Measurements from ENCODE around the gene CGB1. TPM values are rescaled to one million over a fixed set of nuclear protein-coding genes. Genes with fewer than 3 reads are reported as not detected.
"Not testable (repeated sequence)": the region's sequence is repeated elsewhere in the genome, so short reads cannot be mapped to it uniquely, and the experiment has no call there.

CGB1 gene
- not detected for polyA plus RNA-seq (2013, experiment 1 of 2)
- polyA plus RNA-seq (2013, experiment 2 of 2): not detected

DNA sequence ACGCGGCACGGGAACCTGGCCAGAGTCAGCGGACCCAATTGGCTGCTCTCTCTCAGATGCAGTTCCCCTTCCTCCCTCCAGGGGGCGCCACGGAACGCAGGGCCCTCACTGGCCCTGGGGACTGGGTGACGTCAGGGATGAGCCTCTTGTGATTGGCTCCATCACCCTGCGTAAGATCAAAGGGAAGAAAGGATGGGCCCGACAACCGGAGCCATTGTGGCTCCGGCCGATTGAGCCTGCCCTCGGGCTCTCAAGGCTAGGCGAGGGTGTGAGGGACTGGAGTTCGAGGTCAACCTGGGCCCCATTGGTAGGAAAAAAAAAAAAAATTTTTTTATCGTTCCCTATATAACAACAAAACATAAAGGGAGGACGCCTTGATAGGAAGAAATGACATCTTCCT is at the start of gene CGB1:
TSS of gene CGB1 (minus strand) at position 81 of the 400 bp plus-strand sequence. CDS start 184 bp downstream, outside the sequence.
- 50 to 51% methylated on average over 13 to 14 of the region's 18 CpGs for WGBS, 2 experiments (ENCODE audit: insufficient coverage in 2 of 2)
- not testable (repeated sequence) for H3K27ac ChIP-seq (ENCODE audit: low read depth, low read length, severe bottlenecking); H3K9me3 ChIP-seq (ENCODE audit: control insufficient read depth, low read length); H3K36me3 ChIP-seq (ENCODE audit: control insufficient read depth, insufficient read depth, low read length); H3K4me3 ChIP-seq (ENCODE audit: extremely low read depth, insufficient read depth, low read length, poor library complexity, severe bottlenecking); H3K4me1 ChIP-seq (ENCODE audit: control insufficient read depth, insufficient read depth, low read length, poor library complexity, severe bottlenecking)

DNA sequence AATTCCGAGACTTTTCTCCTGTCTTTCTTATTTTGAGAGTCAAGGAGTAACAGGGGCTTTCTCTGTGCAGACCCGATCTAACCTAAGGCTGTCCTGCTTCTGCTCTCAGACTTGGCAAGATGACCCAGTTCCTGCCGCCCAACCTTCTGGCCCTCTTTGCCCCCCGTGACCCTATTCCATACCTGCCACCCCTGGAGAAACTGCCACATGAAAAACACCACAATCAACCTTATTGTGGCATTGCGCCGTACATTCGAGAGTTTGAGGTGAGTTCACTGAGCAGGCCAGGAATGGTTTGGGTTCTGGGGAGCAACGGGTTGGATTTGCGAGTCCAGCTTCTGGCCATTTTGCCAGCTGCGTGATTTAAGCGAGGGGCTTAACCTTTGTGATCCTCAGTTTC is 49.6 kb upstream of the CGB1 start:
- Histone ChIP-seq H3K36me3 (ENCODE audit: control insufficient read depth, insufficient read depth, low read length) (peaks cover 48% of the 10 kb centered on the region), H3K27ac (ENCODE audit: low read depth, low read length, severe bottlenecking) (no peak overlapping the region), H3K4me1 (ENCODE audit: control insufficient read depth, insufficient read depth, low read length, poor library complexity, severe bottlenecking) (peaks cover 7% of the 10 kb centered on the region), H3K4me3 (ENCODE audit: extremely low read depth, insufficient read depth, low read length, poor library complexity, severe bottlenecking) (peak overlapping the region; percentile 87), H3K9me3 (ENCODE audit: control insufficient read depth, low read length) (no peaks in the 10 kb centered on the region)
- WGBS, 2 experiments (ENCODE audit: insufficient coverage in 2 of 2): 51 to 67% methylated on average over 9 to 11 of the region's 11 CpGs

DNA sequence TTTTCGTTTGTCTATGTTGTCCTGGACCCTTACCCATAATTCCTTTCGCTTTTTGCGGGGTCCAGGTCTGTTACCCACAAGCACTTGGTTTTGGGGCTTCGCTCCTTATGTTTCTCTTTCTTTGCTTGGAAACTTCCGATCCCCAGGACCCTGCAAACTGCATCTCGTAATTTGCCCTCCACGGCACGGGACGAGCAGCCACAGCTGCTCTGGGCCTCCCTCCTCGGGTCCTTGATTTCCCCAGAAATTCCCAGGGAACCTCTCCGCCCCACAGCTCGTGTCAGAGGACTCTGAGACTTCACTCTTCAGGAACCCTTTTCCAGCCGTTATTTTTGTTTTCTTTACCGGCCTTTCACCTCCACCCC is 49.2 kb upstream of the CGB1 start:
- Histone ChIP-seq H3K36me3 (ENCODE audit: control insufficient read depth, insufficient read depth, low read length) (peaks cover 44% of the 10 kb centered on the region), H3K9me3 (ENCODE audit: control insufficient read depth, low read length) (no peaks in the 10 kb centered on the region), H3K27ac (ENCODE audit: low read depth, low read length, severe bottlenecking) (peak overlapping the region; percentile 82), H3K4me1 (ENCODE audit: control insufficient read depth, insufficient read depth, low read length, poor library complexity, severe bottlenecking) (peaks cover 7% of the 10 kb centered on the region), H3K4me3 (ENCODE audit: extremely low read depth, insufficient read depth, low read length, poor library complexity, severe bottlenecking) (peak overlapping the region; percentile 87)
- WGBS, 2 experiments (ENCODE audit: insufficient coverage in 2 of 2): 1 to 4% methylated on average over 12 to 14 of the region's 14 CpGs

DNA sequence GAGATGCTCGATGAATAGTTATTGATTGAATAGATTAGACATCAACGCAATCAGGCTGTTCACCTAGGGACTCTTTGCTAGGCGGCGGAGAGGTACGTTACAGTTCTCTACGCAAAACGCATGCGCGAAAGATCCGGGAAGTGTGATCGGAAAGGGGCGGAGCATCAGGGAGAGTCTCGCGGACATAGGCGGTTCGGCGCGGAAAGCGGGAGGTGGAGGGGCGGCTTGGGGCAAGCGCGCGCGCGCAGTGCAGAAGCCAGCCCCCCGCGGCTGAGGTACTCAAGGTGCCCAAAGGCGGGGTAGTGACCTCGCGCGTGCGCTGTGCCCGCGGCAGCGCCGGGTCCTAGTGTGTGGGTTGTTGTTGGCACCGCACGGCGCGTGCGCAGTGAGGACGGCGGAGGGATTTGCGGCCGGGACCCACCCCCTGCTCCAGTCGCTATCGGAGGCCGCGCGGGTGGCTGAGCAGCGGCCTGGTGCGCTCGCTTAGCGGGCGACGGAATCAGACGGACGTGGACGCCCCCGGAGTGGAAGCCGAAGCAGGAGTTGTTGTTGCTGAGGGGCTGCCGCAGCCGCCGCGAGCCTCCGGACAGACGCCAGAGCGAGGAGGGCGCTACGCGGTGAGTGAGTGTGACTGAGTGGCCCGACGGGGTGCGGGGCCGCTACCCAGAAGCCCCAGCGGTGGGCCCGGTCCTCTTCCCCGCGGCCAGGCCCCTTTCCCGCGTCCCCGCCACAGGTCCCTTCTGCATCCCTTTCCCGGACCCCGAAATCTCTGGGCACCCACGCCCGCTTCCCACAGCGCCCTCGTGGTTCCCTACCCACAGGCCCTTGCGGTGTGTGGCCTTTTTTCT is 48.5 kb upstream of the CGB1 start, which contains the start of gene SNRNP70:
TSS of gene SNRNP70 (plus strand) at position 432 of the 848 bp plus-strand sequence. CDS start 964 bp downstream, outside the sequence.
- Histone ChIP-seq H3K4me1 (ENCODE audit: control insufficient read depth, insufficient read depth, low read length, poor library complexity, severe bottlenecking) (peaks cover 7% of the 10 kb centered on the region), H3K4me3 (ENCODE audit: extremely low read depth, insufficient read depth, low read length, poor library complexity, severe bottlenecking) (peak within 1 kb of the TSS; percentile 87), H3K36me3 (ENCODE audit: control insufficient read depth, insufficient read depth, low read length) (peaks cover 38% of the 10 kb centered on the region), H3K27ac (ENCODE audit: low read depth, low read length, severe bottlenecking) (peak within 1 kb of the TSS; percentile 82), H3K9me3 (ENCODE audit: control insufficient read depth, low read length) (no peaks in the 10 kb centered on the region)
- 0 to 1% methylated on average over 61 to 84 of the region's 89 CpGs for WGBS, 2 experiments (ENCODE audit: insufficient coverage in 2 of 2)

DNA sequence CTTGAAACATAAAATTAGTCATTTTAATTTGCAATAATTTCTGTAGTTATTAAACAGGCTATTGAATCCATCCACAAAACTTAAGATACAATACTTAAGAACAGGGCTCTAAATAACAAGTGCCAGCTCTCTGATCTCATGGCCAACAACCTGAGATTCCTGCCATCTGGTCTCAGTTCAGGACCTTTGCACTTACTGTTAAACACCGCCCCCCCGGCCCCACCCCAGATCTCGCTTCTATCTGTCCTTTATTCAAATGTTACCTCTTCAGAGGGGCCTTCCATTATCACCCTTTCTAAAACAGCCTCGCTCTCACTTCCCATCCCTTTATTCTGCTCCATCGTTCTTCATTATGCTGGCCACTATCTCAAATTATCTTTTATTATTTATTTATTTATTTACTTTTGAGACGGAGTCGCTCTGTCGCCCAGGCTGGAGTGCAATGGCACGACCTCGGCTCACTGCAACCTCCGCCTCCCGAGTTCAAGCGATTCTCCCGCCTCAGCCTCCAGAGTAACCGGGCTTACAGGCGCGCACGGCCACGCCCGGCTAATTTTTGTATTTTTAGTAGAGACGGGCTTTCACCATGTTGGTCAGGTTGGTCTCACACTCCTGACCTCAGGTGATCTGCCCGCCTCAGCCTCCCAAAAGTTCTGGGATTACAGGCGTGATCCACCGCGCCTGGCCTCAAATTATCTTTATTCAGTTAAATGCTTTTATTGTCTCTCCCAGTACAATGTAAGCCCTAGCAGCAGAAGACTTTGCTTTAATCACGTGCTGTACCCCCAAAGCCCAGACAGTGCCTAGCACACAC is 47.7 kb upstream of the CGB1 start:
- Histone ChIP-seq H3K4me3 (ENCODE audit: extremely low read depth, insufficient read depth, low read length, poor library complexity, severe bottlenecking) (peak overlapping the region; percentile 87), H3K36me3 (ENCODE audit: control insufficient read depth, insufficient read depth, low read length) (peaks cover 30% of the 10 kb centered on the region), H3K9me3 (ENCODE audit: control insufficient read depth, low read length) (no peaks in the 10 kb centered on the region), H3K27ac (ENCODE audit: low read depth, low read length, severe bottlenecking) (peak overlapping the region; percentile 10), H3K4me1 (ENCODE audit: control insufficient read depth, insufficient read depth, low read length, poor library complexity, severe bottlenecking) (peaks cover 2% of the 10 kb centered on the region)
- 90 to 93% methylated on average over 18 to 24 of the region's 26 CpGs for WGBS, 2 experiments (ENCODE audit: insufficient coverage in 2 of 2)

DNA sequence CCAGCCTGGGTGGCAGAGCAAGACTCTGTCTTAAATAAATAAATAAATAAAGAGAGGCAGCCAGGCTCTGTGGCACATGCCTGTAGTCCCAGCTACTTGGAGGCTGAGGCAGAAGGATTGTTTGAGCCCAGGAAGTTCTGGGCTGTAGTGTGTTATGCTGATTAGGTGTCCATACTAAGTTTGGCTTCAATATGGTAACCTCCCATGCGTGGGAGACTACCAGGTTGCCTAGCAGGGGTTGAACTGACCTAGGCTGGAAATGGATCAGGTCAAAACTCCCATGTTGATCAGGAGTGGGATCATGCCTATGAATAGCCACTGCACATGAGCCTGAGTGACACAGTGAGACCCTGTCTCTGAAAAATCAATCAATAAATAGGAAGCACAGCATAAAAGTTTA is 44.6 kb upstream of the CGB1 start:
- H3K36me3 ChIP-seq (ENCODE audit: control insufficient read depth, insufficient read depth, low read length): peaks cover under 1% of the 10 kb centered on the region
- WGBS, 2 experiments (ENCODE audit: insufficient coverage in 2 of 2): 81 to 100% methylated on average over 1 of the region's 1 CpG
- no peak overlapping the region for H3K4me3 ChIP-seq (ENCODE audit: extremely low read depth, insufficient read depth, low read length, poor library complexity, severe bottlenecking)
- no peaks in the 10 kb centered on the region for H3K9me3 ChIP-seq (ENCODE audit: control insufficient read depth, low read length)
- no peaks in the 10 kb centered on the region for H3K4me1 ChIP-seq (ENCODE audit: control insufficient read depth, insufficient read depth, low read length, poor library complexity, severe bottlenecking)
- no peak overlapping the region for H3K27ac ChIP-seq (ENCODE audit: low read depth, low read length, severe bottlenecking)

DNA sequence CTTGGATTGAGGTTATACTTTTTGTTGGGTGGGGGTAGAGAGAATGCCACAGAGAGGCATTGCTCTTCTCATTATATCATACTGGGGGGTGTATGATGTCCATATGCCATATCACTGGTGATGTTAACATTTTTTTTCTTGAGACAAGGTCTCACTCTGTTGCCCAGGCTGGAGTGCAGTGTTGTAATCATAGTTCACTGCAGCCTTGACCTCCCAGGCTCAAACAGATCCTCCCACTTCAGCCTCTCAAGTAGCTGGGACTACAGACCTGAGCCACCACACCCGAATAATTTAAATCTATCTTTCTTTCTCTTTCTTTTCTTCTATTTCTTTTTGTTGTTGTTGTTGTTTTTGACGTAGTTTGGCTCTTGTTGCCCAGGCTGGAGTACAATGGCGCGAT is 43.7 kb upstream of the CGB1 start:
- no peak overlapping the region for H3K4me3 ChIP-seq (ENCODE audit: extremely low read depth, insufficient read depth, low read length, poor library complexity, severe bottlenecking)
- H3K4me1 ChIP-seq (ENCODE audit: control insufficient read depth, insufficient read depth, low read length, poor library complexity, severe bottlenecking): no peaks in the 10 kb centered on the region
- no peaks in the 10 kb centered on the region for H3K36me3 ChIP-seq (ENCODE audit: control insufficient read depth, insufficient read depth, low read length)
- H3K27ac ChIP-seq (ENCODE audit: low read depth, low read length, severe bottlenecking): no peak overlapping the region
- WGBS, 2 experiments (ENCODE audit: insufficient coverage in 2 of 2): no CpG with 5 or more reads among the region's 4 CpGs
- no peaks in the 10 kb centered on the region for H3K9me3 ChIP-seq (ENCODE audit: control insufficient read depth, low read length)

DNA sequence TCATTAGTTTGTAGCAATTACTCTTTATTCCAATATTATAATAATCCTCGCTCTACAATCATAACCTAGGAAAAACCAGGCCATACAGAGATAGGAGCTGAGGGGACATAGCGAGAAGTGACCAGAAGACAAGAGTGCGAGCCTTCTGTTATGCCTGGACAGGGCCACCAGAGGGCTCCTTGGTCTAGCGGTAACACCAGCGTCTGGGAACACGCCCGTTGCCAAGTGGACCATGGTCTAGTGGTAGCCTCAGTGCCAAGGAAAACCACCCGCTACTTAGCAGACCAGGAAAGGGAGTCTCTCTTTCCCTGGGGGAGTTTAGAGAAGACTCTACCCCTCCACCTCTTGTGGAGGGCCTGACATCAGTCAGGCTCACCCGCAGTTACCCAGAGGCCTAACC is 38.2 kb upstream of the CGB1 start:
- not testable (repeated sequence) for H3K36me3 ChIP-seq (ENCODE audit: control insufficient read depth, insufficient read depth, low read length); H3K4me1 ChIP-seq (ENCODE audit: control insufficient read depth, insufficient read depth, low read length, poor library complexity, severe bottlenecking)
- WGBS, 2 experiments (ENCODE audit: insufficient coverage in 2 of 2): 31 to 35% methylated on average over 5 to 6 of the region's 9 CpGs

DNA sequence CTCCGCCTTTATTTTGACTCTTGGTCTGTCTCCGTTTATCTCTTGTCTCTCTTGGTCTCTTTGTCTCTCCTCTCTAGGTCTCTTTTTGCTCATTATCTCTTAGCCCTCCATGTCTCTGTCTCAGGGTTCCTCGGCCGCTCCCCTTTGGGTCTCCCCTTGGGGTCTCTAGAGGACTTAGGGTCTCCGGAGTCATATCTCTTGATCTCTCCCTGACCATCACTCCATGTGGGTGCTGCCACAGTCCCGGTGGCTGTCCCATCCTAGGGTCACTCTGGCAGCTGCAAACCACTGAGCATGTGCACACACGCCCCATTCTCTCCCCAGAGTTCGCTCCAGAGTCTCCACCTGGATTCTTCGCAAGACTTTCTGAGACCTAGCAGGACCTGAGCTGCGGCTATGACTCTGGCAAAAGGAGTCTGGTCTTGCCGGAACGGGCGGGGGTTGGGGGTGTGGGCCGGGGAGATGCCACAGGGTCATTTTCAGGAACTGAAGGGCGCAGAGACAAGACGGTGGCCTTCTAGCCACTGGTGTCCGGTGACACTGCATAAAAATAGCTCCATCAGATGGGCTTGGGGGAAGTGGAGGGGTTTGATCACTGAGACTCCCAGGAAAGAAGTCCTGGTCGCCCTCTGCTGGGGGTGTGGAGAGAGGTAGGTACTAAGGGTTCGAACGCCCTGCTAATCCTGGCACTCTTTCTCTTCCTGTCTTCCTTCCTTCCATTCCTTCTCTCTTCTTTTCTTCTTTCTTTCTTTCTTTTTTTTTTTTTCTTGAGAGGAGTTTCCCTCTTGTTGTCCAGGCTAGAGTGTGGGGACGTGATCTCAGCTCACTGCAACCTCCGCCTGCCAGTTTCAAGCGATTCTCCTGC is 37.1 kb upstream of the CGB1 start:
- H3K4me1 ChIP-seq (ENCODE audit: control insufficient read depth, insufficient read depth, low read length, poor library complexity, severe bottlenecking): no peaks in the 10 kb centered on the region
- no peaks in the 10 kb centered on the region for H3K9me3 ChIP-seq (ENCODE audit: control insufficient read depth, low read length)
- WGBS, 2 experiments (ENCODE audit: insufficient coverage in 2 of 2): 74 to 78% methylated on average over 12 to 18 of the region's 23 CpGs
- no peak overlapping the region for H3K27ac ChIP-seq (ENCODE audit: low read depth, low read length, severe bottlenecking)
- no peak overlapping the region for H3K4me3 ChIP-seq (ENCODE audit: extremely low read depth, insufficient read depth, low read length, poor library complexity, severe bottlenecking)
- no peaks in the 10 kb centered on the region for H3K36me3 ChIP-seq (ENCODE audit: control insufficient read depth, insufficient read depth, low read length)

More for the DNA sequence above, 38.2 kb upstream of the CGB1 start:
- not testable (repeated sequence) for H3K4me3 ChIP-seq (ENCODE audit: extremely low read depth, insufficient read depth, low read length, poor library complexity, severe bottlenecking); H3K27ac ChIP-seq (ENCODE audit: low read depth, low read length, severe bottlenecking); H3K9me3 ChIP-seq (ENCODE audit: control insufficient read depth, low read length)

DNA sequence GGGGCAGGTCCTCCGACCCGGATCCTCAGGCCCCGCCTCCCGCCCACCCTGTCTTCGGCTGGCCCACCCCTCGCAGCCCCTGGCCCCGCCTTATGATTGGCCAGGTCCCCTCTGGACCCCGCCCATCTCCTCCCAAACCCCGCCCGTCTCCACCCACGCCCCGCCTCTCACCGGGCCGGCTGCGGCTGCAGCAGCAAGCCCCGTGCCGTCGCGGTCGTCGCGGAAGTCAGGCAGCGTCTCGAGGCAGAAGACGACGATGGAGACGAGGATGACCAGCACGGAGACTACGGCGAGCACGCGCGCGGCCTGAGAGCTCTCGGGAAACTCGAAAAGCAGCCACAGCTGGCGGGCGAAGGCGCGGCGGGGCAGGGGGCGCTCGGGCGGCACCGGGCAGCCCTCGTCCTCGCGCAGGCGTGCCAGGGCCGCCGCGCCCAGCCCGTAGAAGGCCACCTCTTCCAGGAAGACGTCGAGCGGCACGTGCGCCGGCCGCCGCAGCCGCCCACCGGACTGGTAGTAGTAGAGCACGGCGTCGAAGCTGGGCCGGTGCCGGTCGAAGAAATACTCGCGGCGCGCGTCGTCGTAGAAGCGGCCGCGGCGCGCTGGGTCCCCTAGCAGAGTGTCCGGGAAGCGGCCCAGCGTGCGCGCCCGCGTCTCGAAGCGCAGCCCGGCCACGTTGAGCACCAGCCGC is 35.3 kb upstream of the CGB1 start:
- Histone ChIP-seq H3K4me3 (ENCODE audit: extremely low read depth, insufficient read depth, low read length, poor library complexity, severe bottlenecking) (no peak overlapping the region), H3K4me1 (ENCODE audit: control insufficient read depth, insufficient read depth, low read length, poor library complexity, severe bottlenecking) (no peaks in the 10 kb centered on the region)
- 26% methylated on average over 80 to 88 of the region's 93 CpGs for WGBS, 2 experiments (ENCODE audit: insufficient coverage in 2 of 2)

More for the DNA sequence above, 35.3 kb upstream of the CGB1 start:
- Histone ChIP-seq H3K27ac (ENCODE audit: low read depth, low read length, severe bottlenecking) (no peak overlapping the region), H3K36me3 (ENCODE audit: control insufficient read depth, insufficient read depth, low read length) (no peaks in the 10 kb centered on the region), H3K9me3 (ENCODE audit: control insufficient read depth, low read length) (no peaks in the 10 kb centered on the region)
